DMS153 treated with DMSO at 0.1 percent for 48 hours (cell line): ENCODE data around the gene TAF1B.

ENCODE experiments used
- DNase-seq: peaks from one replicate; lab custom pipeline; 2025; ENCODE audit not compliant: unreplicated experiment; lab: John Stamatoyannopoulos, UW

TAF1B gene

GRCh38 chr2:9982891-9983290, 139.6 kb downstream of the TAF1B start:
- DNase-seq = no peak

DNA sequence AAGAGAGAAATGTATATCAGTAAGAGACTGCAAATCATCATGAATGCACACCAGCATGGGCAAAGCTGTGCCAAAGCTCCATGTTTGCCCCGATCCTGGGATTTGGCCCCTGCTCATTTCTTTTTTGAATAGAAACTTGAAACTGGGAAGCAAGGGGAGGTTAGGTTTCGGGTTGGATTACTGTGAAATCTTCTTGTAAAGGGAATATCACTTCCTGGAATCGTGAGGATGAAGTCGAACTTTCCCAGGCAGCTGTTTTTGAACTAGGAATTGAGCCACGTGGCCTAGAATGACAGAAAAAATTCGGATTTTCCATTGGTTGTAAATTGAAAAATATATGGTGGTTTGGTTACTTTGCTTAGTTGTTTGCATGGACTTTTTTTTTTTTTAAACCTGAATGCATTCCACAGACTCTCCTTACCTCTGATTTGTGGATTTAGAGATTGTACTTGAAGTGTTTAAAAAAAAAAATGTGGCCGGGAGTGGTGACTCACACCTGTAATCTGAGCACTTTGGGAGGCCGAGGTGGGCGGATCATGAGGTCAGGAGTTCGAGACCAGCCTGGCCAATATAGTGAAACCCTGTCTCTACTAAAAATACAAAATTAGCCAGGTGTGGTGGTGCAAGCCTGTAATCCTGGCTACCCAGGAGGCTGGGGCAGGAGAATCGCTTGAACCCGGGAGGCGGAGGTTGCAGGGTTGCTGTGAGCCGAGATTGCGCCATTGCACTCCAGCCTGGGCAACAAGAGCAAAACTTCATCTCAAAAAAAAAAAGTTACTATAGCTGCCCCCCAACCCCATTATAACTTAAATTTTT, 140.3 kb downstream of the TAF1B start:
- no peak for DNase-seq
